Amygdala (tissue), 56 donors: ENCODE results near the gene NTRK2.

Experiments used
- DNase-seq, 56 donors: peaks; one replicate each; lab custom pipeline; 2025; lab: John Stamatoyannopoulos, UW

Gene NTRK2

GRCh38 chr9:84722388-84722989 is 53.0 kb downstream of the NTRK2 start:
- DNase-seq, result no peak

GRCh38 chr9:84723426-84723825 is 53.9 kb downstream of the NTRK2 start:
- DNase-seq, result no peak

GRCh38 chr9:84731696-84732095 is 62.2 kb downstream of the NTRK2 start:
- DNase-seq, result no peak

GRCh38 chr9:84736081-84736480 is 66.6 kb downstream of the NTRK2 start:
- DNase-seq, result peak in 1 of 56 donors; percentile 14

GRCh38 chr9:84736536-84736935 is 67.0 kb downstream of the NTRK2 start:
- DNase-seq, result no peak

GRCh38 chr9:84738353-84738752 is 68.8 kb downstream of the NTRK2 start:
- DNase-seq, result no peak

GRCh38 chr9:84742261-84742660 is 72.7 kb downstream of the NTRK2 start:
- DNase-seq, result no peak

GRCh38 chr9:84744195-84744594 is 74.7 kb downstream of the NTRK2 start:
- DNase-seq, result no peak

GRCh38 chr9:84744726-84745125 is 75.2 kb downstream of the NTRK2 start:
- no peak for DNase-seq

- DNase-seq, result no peak
Measured at GRCh38 chr9:84748112-84748511, 78.6 kb downstream of the NTRK2 start.

- DNase-seq, result no peak
Measured at GRCh38 chr9:84750152-84750865, 80.8 kb downstream of the NTRK2 start.

GRCh38 chr9:84751921-84752320 is 82.4 kb downstream of the NTRK2 start:
- DNase-seq, result no peak

- DNase-seq, result no peak
Measured at GRCh38 chr9:84754461-84754860, 84.9 kb downstream of the NTRK2 start.

- no peak for DNase-seq
Measured at GRCh38 chr9:84754881-84755280, 85.4 kb downstream of the NTRK2 start.

GRCh38 chr9:84755380-84755779 is 85.9 kb downstream of the NTRK2 start:
- no peak for DNase-seq

- DNase-seq, result peak in 26 of 56 donors; percentile 10 to 82 (median 30)
Measured at GRCh38 chr9:84756171-84756570, 86.6 kb downstream of the NTRK2 start.

- no peak for DNase-seq
Measured at GRCh38 chr9:84756731-84757130, 87.2 kb downstream of the NTRK2 start.

- DNase-seq, result no peak
Measured at GRCh38 chr9:84758817-84759216, 89.3 kb downstream of the NTRK2 start.

- no peak for DNase-seq
Measured at GRCh38 chr9:84759300-84759750, 89.8 kb downstream of the NTRK2 start.

GRCh38 chr9:84759804-84760203 is 90.3 kb downstream of the NTRK2 start:
- DNase-seq, result no peak

GRCh38 chr9:84761137-84761808 is 91.7 kb downstream of the NTRK2 start:
- no peak for DNase-seq

- DNase-seq, result no peak
Measured at GRCh38 chr9:84772511-84772910, 103.0 kb downstream of the NTRK2 start.
